Measurements from ENCODE around the gene MEP1A. TPM values are rescaled to one million over a fixed set of nuclear protein-coding genes. Genes with fewer than 3 reads are reported as not detected.

Gene MEP1A
- total and polyA plus RNA-seq, 2 experiments from 2014 or later, result not detected

- Histone ChIP-seq H3K36me3 (no peaks in the 10 kb centered on the region), H3K4me3 (no peak overlapping the region), H3K9me3 (ENCODE audit: low read depth) (no peaks in the 10 kb centered on the region), H3K27ac (no peak overlapping the region), H3K4me1 (ENCODE audit: low read depth) (no peaks in the 10 kb centered on the region), H3K27me3 (no peaks in the 10 kb centered on the region)
- DNase-seq (ENCODE audit: low read depth in 1 of 2, low spot score in 1 of 2), result no peak
- TF ChIP-seq, protein P1, sequence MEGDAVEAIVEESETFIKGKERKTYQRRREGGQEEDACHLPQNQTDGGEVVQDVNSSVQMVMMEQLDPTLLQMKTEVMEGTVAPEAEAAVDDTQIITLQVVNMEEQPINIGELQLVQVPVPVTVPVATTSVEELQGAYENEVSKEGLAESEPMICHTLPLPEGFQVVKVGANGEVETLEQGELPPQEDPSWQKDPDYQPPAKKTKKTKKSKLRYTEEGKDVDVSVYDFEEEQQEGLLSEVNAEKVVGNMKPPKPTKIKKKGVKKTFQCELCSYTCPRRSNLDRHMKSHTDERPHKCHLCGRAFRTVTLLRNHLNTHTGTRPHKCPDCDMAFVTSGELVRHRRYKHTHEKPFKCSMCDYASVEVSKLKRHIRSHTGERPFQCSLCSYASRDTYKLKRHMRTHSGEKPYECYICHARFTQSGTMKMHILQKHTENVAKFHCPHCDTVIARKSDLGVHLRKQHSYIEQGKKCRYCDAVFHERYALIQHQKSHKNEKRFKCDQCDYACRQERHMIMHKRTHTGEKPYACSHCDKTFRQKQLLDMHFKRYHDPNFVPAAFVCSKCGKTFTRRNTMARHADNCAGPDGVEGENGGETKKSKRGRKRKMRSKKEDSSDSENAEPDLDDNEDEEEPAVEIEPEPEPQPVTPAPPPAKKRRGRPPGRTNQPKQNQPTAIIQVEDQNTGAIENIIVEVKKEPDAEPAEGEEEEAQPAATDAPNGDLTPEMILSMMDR (IDR thresholded peaks at IDR 0.05; ENCODE audit: low read depth, low read length), result no peak
Measured at GRCh38 chr6:46863791-46864190, 70.6 kb downstream of the MEP1A start.

GRCh38 chr6:46865221-46865620 is 72.0 kb downstream of the MEP1A start:
- Histone ChIP-seq H3K9me3 (ENCODE audit: low read depth) (no peaks in the 10 kb centered on the region), H3K4me3 (no peak overlapping the region), H3K4me1 (ENCODE audit: low read depth) (no peaks in the 10 kb centered on the region), H3K36me3 (no peaks in the 10 kb centered on the region), H3K27ac (no peak overlapping the region), H3K27me3 (no peaks in the 10 kb centered on the region)
- no peak for DNase-seq (ENCODE audit: low read depth in 1 of 2, low spot score in 1 of 2)
- TF ChIP-seq, protein P1 (IDR thresholded peaks at IDR 0.05; ENCODE audit: low read depth, low read length), result no peak

DNA sequence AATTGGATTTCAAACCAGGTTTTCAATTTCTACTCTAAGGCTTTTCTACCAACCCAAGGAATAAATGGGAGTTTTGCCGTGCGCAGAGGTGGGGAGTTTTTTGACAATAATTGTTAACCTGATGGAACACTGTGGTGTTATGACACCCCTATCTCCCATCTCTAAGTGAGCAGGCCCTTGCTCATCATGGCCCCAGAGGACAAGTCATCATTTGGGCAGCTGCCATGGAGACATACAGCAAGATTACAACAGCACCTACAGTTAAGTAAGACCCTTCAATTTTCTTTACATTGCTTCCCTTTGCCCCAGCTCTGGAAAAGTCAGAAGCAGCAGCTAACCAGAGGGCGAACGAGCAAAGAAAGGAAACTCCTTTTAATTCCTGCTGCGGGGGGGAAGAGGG is 74.2 kb downstream of the MEP1A start:
- no peak overlapping the region for H3K27ac ChIP-seq
- no peak for DNase-seq (ENCODE audit: low read depth in 1 of 2, low spot score in 1 of 2)
- H3K9me3 ChIP-seq (ENCODE audit: low read depth), result no peaks in the 10 kb centered on the region
- H3K36me3 ChIP-seq, result no peaks in the 10 kb centered on the region
- no peaks in the 10 kb centered on the region for H3K4me1 ChIP-seq (ENCODE audit: low read depth)
- H3K27me3 ChIP-seq, result no peaks in the 10 kb centered on the region
- H3K4me3 ChIP-seq, result no peak overlapping the region
- TF ChIP-seq, protein P1 (IDR thresholded peaks at IDR 0.05; ENCODE audit: low read depth, low read length), result no peak

DNA sequence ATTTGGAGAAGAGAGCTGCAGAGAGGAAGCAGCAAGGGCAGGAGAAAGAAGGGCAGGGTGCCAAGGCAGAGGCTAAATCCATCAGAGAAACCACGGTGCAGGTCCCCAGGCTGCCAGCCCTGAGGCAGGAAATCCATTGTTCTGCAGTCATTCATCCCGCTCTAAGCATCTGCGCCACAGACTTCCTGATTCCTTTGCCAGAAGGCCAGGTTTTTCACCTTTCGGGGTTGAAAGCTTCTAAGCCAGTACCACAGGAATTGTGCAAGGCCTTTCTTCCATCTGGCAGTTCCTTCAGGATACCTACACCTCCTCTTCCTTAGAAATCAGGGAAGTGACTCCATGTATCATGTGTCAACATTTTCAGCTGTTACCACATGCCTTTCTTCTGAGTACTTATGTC is 82.9 kb downstream of the MEP1A start:
- TF ChIP-seq, protein P1 (IDR thresholded peaks at IDR 0.05; ENCODE audit: low read depth, low read length), result no peak
- Histone ChIP-seq H3K27me3 (no peaks in the 10 kb centered on the region), H3K36me3 (no peaks in the 10 kb centered on the region), H3K9me3 (ENCODE audit: low read depth) (no peaks in the 10 kb centered on the region), H3K27ac (no peak overlapping the region), H3K4me1 (ENCODE audit: low read depth) (no peaks in the 10 kb centered on the region), H3K4me3 (no peak overlapping the region)
- peak in 1 of 2 donors; percentile 49 for DNase-seq (ENCODE audit: low read depth in 1 of 2, low spot score in 1 of 2)

DNA sequence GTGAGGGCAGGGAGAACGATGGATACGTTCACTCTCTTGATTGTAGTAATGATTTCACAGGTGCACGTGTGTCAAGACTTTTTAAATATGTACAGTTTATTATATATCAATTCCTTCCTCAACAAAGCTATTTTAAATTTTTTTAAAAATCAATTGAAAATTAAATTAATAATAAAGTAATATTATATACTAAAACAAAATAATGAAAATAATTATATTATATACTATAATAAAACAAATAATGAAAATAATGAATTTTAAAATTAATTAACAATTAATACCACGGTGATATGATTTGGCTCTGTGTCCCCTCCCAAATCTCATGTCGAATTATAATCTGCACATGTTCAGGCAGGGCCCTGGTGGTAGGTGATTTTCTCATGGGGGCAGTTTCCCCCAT is 85.8 kb downstream of the MEP1A start:
- Histone ChIP-seq H3K9me3 (ENCODE audit: low read depth) (no peaks in the 10 kb centered on the region), H3K4me3 (no peak overlapping the region), H3K27ac (no peak overlapping the region), H3K4me1 (ENCODE audit: low read depth) (no peaks in the 10 kb centered on the region), H3K36me3 (no peaks in the 10 kb centered on the region), H3K27me3 (no peaks in the 10 kb centered on the region)
- TF ChIP-seq, protein P1 (IDR thresholded peaks at IDR 0.05; ENCODE audit: low read depth, low read length), result no peak
- DNase-seq (ENCODE audit: low read depth in 1 of 2, low spot score in 1 of 2), result no peak

DNA sequence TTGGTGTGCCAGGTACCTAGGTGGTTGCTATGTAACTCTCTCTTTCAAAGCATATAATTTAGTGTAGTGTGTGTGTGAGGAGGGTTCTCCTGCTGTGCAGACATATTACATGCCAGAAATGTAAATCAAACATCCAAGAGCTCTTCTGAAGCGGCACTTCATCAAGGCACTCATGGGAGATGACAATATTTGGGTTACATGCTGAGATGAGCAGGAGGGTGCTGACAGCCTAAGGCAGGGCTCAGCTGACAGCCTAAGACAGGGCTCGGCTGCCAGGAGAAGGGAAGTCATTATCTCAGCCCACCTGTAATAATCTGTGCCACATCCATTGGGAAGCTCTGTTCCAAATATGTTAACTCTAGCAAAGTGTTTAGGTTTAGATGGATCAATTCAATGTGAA is 89.5 kb downstream of the MEP1A start:
- no peaks in the 10 kb centered on the region for H3K36me3 ChIP-seq
- TF ChIP-seq, protein P1 (IDR thresholded peaks at IDR 0.05; ENCODE audit: low read depth, low read length), result no peak
- no peaks in the 10 kb centered on the region for H3K9me3 ChIP-seq (ENCODE audit: low read depth)
- no peak overlapping the region for H3K4me3 ChIP-seq
- no peaks in the 10 kb centered on the region for H3K4me1 ChIP-seq (ENCODE audit: low read depth)
- no peaks in the 10 kb centered on the region for H3K27me3 ChIP-seq
- DNase-seq (ENCODE audit: low read depth in 1 of 2, low spot score in 1 of 2), result no peak
- H3K27ac ChIP-seq, result no peak overlapping the region

All from cardiac muscle cell (in vitro differentiated cells and primary cell).